ENCODE measurements around the gene HTN1. TPM values are rescaled to one million over a fixed set of nuclear protein-coding genes. Genes with fewer than 3 reads are reported as not detected.
"Not testable (repeated sequence)": the region's sequence is repeated elsewhere in the genome, so short reads cannot be mapped to it uniquely, and the experiment has no call there.

Gene HTN1
- total and polyA plus RNA-seq, 9 of the 15 experiments (the other 6 are each of a cell fraction or from before 2014, with no cell fraction given), result not detected

DNA sequence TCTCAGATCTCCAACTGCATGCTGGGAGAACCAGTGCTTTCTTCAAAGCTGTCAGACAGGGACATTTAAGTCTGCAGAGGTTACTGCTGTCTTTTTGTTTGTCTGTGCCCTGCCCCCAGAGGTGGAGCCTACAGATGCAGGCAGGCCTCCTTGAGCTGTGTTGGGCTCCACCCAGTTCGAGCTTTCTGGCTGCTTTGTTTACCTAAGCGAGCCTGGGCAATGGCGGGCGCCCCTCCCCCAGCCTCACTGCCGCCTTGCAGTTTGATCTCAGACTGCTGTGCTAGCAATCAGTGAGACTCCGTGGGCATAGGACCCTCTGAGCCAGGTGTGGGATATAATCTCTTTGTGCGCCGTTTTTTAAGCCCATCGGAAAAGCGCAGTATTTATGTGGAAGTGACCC lies 31.2 kb upstream of the HTN1 start:
- DNase-seq (ENCODE audit: extremely low read depth in 1 of 4, low spot score in 3 of 4); H4K20me1 ChIP-seq (replicated peaks; ENCODE audit: control insufficient read depth, insufficient read depth, low read length); H2AFZ ChIP-seq (ENCODE audit: low read depth, low read length); H3K36me3 ChIP-seq (ENCODE audit: control insufficient read depth, insufficient read depth, low read length); H3K9me3 ChIP-seq (replicated peaks; ENCODE audit: control insufficient read depth, insufficient read depth, low read depth, low read length); ATAC-seq; H3K4me2 ChIP-seq (ENCODE audit: insufficient read depth, low read length); H3K9ac ChIP-seq (ENCODE audit: insufficient read depth in 1 of 2, low read depth in 2 of 2, low read length in 2 of 2); BruUV-seq (replicated peaks); FAIRE-seq; H3K4me3 ChIP-seq; in situ Hi-C loops (cut with MboI); H3K4me1 ChIP-seq (replicated peaks in 1 of 2; ENCODE audit: control insufficient read depth in 2 of 2, insufficient read depth in 2 of 2, low read length in 2 of 2); CTCF ChIA-PET (ENCODE audit: low intra/inter-chr PET ratio); H3K27me3 ChIP-seq (ENCODE audit: control insufficient read depth in 2 of 2, insufficient read depth in 2 of 2, low read length in 2 of 2); H3K79me2 ChIP-seq (ENCODE audit: control insufficient read depth, insufficient read depth, low read length); H3K27ac ChIP-seq (ENCODE audit: extremely low read depth, low read depth, low read length); intact Hi-C loops (cut with micrococcal nuclease); H3K9me1 ChIP-seq (ENCODE audit: control insufficient read depth, insufficient read depth, low read length); POLR2A ChIA-PET: not testable (repeated sequence)
- 0% methylated on average over 5 of the region's 10 CpGs for WGBS (ENCODE audit: insufficient coverage, low coverage, missing lambda C conversion rate)
- peak; percentile 59; the same call in 1 of the 2 replicates for TF ChIP-seq ZBTB17 (CRISPR knock-in tag; IDR thresholded peaks at IDR 0.05)

DNA sequence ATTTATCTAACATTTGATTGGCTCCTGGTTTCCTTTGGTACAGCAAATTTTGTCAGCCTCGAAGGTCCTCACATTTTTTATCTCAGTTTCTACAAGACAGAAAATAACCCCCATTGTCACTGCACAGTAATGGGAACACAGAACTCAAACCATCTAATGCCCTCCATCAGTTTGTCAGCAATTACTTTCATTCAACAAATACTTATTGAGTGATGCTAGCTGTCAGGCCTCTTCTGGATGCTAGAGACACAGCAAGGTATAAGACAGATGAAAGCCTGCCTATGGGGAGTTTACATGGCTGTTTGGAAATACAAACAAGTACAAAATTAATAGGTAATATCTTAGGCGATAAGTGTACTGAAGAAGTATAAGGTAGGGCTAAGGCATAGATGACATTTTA lies 27.0 kb upstream of the HTN1 start:
- no peak overlapping the region for H2AFZ ChIP-seq (ENCODE audit: low read depth, low read length)
- POLR2A ChIA-PET, result no interaction called here
- intact Hi-C loops (cut with micrococcal nuclease), result no loop called here
- TF ChIP-seq THRAP3 (IDR thresholded peaks at IDR 0.05; ENCODE audit: borderline replicate concordance) (no peak), ZNF408 (CRISPR knock-in tag; IDR thresholded peaks at IDR 0.05; ENCODE audit: low read depth) (no peak), HSF4 (CRISPR knock-in tag; IDR thresholded peaks at IDR 0.05; ENCODE audit: borderline replicate concordance) (no peak), ZNF79 (CRISPR knock-in tag; IDR thresholded peaks at IDR 0.05; ENCODE audit: low read depth) (no peak), HNRNPL (IDR thresholded peaks at IDR 0.05; ENCODE audit: low read depth, low read length) (no peak), NEUROD1 (IDR thresholded peaks at IDR 0.05; ENCODE audit: borderline replicate concordance, low read depth, low read length, partially characterized antibody) (no peak), MEF2D (tag; conservative IDR thresholded peaks at IDR 0.05; ENCODE audit: low read depth) (no peak), E2F4 (CRISPR knock-in tag; IDR thresholded peaks at IDR 0.05; ENCODE audit: low read depth) (no peak), SNRNP70 (optimal IDR thresholded peaks at IDR 0.05; ENCODE audit: low read depth, low read length) (no peak), SAFB2 (IDR thresholded peaks at IDR 0.05; ENCODE audit: borderline replicate concordance, low read depth, low read length, severe bottlenecking) (no peak), ZNF740 (CRISPR knock-in tag; IDR thresholded peaks at IDR 0.05) (no peak), ZNF740 (tag; IDR thresholded peaks at IDR 0.05) (no peak), PHF20 (IDR thresholded peaks at IDR 0.05; ENCODE audit: partially characterized antibody) (no peak)

More for the DNA sequence above, 27.0 kb upstream of the HTN1 start:
- Histone ChIP-seq H3K9ac (ENCODE audit: insufficient read depth in 1 of 2, low read depth in 2 of 2, low read length in 2 of 2) (no peak overlapping the region), H3K9me3 (replicated peaks; ENCODE audit: control insufficient read depth, insufficient read depth, low read depth, low read length) (no peaks in the 10 kb centered on the region), H3K79me2 (ENCODE audit: control insufficient read depth, insufficient read depth, low read length) (no peaks in the 10 kb centered on the region), H3K4me1 (replicated peaks in 1 of 2; ENCODE audit: control insufficient read depth in 2 of 2, insufficient read depth in 2 of 2, low read length in 2 of 2) (no peaks in the 10 kb centered on the region), H3K27me3 (ENCODE audit: control insufficient read depth in 2 of 2, insufficient read depth in 2 of 2, low read length in 2 of 2) (no peaks in the 10 kb centered on the region), H3K4me3 (no peak overlapping the region), H3K9me1 (ENCODE audit: control insufficient read depth, insufficient read depth, low read length) (no peaks in the 10 kb centered on the region), H4K20me1 (replicated peaks; ENCODE audit: control insufficient read depth, insufficient read depth, low read length) (no peaks in the 10 kb centered on the region), H3K27ac (ENCODE audit: extremely low read depth, low read depth, low read length) (no peak overlapping the region), H3K36me3 (ENCODE audit: control insufficient read depth, insufficient read depth, low read length) (no peaks in the 10 kb centered on the region), H3K4me2 (ENCODE audit: insufficient read depth, low read length) (no peak overlapping the region)
- no TSS peak for BruUV-seq (replicated peaks)
- WGBS (ENCODE audit: insufficient coverage, low coverage, missing lambda C conversion rate), result 0% methylated on average over 2 of the region's 2 CpGs
- ATAC-seq (no peak), FAIRE-seq (no peak), DNase-seq (ENCODE audit: extremely low read depth in 1 of 4, low spot score in 3 of 4) (no peak)
- in situ Hi-C loops (cut with MboI), result no loop called here
- CTCF ChIA-PET (ENCODE audit: low intra/inter-chr PET ratio), result no interaction called here

All from K562 (cell line).